GM19455 (cell line): ENCODE results near the gene DUSP16.
A peak's percentile ranks its signal among the peaks of the same experiment; 100 is the strongest.
"Not testable (repeated sequence)": the region's sequence is repeated elsewhere in the genome, so short reads cannot be mapped to it uniquely, and the experiment has no call there.

Experiments used
- ATAC-seq: cut with Tn5 transposase; IDR thresholded peaks from one replicate; pipeline ENCODE4 v1.9.1; 2021; ENCODE audit not compliant: unreplicated experiment

Gene DUSP16, protein sequence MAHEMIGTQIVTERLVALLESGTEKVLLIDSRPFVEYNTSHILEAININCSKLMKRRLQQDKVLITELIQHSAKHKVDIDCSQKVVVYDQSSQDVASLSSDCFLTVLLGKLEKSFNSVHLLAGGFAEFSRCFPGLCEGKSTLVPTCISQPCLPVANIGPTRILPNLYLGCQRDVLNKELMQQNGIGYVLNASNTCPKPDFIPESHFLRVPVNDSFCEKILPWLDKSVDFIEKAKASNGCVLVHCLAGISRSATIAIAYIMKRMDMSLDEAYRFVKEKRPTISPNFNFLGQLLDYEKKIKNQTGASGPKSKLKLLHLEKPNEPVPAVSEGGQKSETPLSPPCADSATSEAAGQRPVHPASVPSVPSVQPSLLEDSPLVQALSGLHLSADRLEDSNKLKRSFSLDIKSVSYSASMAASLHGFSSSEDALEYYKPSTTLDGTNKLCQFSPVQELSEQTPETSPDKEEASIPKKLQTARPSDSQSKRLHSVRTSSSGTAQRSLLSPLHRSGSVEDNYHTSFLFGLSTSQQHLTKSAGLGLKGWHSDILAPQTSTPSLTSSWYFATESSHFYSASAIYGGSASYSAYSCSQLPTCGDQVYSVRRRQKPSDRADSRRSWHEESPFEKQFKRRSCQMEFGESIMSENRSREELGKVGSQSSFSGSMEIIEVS

DNA sequence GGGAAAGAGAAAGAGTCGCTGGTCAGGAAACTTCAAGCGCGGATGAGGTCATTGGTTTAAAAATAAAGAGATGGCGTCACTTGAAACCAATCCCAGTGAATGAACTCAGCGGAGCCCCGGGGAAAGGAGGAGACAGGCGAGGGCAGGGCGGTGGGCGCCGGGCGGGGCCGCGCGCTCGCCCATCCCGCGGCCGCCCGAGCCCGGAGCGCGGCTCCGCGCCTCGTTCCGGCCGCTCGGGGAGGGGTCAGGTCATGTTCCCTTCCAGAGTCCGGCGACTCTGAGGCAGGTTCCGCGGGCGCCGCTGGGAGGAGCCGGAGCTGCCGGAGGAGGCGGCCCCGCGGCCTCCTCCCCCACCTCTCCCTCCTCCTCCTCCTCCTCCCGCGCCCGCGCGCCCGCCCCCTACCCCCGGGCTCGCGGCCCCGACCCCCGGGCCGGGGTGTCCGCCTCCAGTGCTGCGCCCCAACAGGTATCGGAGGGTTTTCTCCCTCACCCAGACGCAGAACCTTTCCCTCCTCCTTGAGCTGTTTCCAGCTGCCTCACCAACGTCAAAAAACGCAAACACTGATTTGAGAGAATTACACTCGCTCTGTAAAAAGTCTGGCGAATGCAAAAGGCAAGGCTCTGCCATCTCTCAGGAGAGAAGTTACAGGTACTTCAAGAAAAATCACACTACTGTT is at the start of gene DUSP16:
Gene DUSP16 (minus strand): TSS at position 279 of the 677 bp plus-strand sequence. CDS start 41,765 bp downstream, outside the sequence.
- peak; percentile 70 for ATAC-seq

DNA sequence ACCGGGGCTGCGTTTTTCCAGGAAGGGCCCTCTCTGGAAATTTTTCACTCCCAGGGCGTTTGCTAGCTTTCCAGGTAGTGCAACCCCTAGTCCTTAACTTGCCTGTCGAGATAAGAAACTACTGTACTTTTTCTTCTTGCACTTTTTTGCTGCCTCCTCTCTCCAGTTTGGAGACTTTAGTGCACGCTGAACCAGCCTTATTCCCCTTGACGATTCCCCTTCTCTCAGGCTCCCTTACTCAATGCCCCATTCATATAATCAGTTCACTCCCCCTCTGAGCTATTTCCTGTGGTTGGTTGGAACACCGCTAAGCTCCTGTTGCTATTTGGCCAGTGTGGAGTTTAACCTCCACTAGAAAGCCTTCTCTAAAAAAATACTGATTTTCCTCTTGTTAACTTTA is 49.7 kb upstream of the DUSP16 start:
- ATAC-seq = no peak

DNA sequence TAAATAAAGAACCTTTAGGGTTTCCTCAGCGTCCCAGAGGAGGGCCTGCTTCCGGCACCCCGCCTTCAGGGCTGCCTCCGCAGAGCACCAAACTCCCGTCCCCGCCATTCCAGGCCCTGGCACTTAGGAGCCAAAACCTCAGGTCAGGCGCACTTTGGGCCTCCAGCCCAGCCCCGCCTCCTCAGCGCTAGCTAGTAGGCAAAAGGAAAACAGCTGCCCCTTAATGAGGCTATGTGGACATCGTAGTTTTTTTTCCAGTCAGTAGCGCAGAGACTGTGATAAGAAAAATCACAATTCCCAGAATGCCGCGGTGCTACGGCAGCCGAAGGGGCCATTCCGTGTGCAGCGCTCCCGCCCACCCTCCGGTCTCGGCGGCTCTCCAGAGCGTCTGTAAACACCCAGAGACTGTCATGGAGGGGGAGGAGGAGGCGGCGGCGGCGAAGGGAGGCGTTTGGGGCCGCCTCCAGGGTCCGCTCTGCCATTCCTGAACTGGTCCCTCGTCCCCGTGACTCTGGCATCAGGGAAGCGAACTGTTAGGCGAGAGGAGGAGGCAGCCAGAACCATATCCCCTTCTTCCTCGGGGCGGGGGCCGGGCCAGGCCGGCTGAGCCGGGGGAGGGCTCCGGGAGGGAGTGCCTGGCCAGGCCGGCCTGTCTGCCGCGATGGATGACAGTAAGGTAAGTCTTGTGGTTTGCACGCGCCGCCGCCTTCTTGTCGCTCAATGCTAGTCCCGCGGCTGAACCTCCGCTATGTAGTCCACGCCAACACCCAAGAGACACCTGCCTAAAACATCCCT is 49.0 kb upstream of the DUSP16 start, which contains the start of gene CREBL2:
Gene CREBL2 (plus strand): TSS at position 365 of the 795 bp plus-strand sequence. CDS start 297 bp downstream, at position 662.
- peak; percentile 86 for ATAC-seq

DNA sequence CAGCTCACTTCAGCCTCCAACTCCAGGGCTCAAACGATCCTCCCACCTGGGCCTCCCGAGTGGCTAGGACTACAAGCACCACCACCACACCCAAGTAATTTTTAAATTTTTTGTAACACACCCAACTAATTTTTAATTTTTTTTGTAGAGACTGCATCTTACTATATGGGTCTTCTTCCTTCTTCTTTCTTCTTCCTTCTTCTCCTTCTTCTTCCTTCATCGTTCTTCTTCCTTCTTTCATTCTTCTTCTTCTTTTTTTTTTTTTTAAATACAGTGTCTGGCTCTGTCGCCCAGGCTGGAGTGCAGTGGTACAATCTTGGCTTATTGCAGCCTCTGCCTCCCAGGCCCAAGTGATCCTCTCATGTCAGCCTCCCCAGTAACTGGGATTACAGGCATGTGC is 48.0 kb upstream of the DUSP16 start:
- ATAC-seq = no peak

DNA sequence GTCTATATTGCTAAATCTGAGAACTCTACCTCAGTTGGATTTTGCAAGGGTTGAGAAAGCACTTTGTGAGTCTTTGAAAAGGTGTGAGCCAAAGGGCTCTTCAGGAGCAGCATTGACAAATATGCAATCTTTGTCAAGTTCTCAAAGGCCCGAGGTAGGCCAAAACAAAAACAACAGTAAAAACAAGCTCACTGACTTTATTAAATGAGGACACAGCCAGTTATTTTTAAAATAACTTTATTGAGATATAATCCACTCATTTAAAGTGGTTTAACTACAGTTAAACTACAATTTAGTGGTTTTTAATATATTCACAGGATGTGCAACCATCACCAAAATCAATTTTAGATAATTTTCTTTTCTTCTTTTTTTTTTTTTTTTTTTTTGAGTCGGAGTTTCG is 47.0 kb upstream of the DUSP16 start:
- ATAC-seq = no peak

DNA sequence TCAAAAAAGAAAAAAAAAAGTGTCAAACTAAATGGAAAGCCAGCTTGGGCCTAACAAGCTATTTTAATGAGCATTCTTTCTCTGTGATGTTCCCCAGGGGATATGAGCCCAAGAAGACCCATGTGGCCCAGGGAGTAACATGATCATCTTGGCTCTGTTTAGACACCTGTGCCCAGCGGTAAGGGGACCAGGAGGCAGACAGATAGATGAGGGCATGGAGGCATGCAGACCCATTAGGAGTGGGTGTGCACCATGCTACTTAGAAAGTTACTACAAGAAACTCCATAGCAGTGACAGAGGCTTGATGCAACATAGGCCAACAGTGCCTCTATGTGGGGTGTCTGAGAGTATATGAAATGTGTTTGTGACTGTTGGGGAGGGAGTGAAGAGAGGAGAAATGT is 45.9 kb upstream of the DUSP16 start:
- ATAC-seq = no peak

DNA sequence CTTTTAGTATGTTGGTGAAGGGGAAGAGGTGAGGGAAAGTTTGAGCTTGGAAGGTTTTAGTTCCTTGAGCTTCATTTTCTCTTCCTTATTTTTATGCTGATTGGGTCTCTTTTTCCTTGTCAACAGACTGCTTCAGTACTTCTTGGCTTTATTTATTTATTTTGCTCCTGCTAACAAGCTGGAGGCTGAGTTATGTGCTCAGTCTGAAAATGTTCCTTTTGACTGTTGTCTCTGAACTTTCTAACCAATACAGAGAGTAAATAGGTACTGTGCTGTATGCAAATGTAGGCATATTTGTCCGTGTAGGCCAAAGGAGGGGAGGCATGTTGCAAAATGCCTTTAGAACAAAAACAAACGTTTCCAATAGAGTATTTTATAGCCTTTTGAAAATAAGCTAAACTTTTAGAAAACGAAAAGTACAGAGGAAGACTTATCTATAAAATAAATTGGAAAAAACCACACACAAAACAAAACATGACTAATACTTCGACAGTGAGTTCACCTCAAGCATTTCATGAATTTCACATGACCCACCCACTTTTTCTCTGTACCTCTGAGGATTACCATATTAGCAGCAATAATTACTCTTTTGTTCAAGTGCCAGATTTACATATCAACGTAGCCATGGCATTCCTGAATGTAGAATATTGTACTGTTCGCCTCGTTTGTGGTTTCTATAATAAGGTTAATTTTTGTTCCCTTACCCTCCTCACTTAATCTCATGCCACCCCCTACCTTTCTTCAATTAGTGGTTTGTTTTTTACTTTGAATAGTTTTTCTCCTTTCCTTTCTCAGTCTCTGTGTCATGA is 44.3 kb upstream of the DUSP16 start:
- peak; percentile 47 for ATAC-seq

DNA sequence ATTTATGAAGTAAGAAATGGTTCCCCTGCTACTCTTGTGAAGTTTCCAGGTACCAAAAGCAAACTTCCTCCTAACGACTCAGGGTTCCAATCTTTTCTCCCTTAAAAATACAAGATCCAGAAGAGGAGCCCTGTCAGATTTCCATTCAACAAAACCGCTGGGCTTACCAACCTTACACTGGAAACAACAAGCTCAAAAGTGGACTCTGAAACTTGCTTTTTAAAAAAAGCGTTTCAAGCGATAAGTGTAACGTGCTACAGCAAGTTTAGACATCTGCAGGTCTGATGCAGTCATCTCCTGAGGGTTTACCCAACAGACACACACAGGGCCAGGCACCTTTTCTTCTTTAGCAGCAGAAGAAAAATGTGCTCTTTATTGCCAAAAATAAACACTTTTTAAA is 42.1 kb upstream of the DUSP16 start:
- no peak for ATAC-seq

DNA sequence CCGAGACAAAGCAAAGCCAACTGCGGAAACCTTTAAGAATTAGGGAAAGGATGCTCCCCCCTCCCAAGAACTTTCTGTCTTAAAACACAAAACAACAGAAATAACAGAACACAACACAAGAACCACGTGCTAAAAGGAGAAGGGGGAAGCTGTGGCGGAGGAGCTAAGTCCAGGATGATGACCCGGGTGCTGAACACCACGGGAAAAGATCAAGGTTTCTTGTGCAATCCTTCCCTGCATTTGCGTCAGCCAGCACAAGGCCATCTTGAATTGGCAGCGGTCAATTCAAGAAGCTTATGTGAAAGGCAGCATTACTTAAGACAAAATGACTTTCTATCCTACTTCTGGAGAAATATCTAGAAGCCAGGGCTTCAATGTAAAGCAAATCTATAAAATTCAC is 38.0 kb upstream of the DUSP16 start:
- ATAC-seq = no peak

DNA sequence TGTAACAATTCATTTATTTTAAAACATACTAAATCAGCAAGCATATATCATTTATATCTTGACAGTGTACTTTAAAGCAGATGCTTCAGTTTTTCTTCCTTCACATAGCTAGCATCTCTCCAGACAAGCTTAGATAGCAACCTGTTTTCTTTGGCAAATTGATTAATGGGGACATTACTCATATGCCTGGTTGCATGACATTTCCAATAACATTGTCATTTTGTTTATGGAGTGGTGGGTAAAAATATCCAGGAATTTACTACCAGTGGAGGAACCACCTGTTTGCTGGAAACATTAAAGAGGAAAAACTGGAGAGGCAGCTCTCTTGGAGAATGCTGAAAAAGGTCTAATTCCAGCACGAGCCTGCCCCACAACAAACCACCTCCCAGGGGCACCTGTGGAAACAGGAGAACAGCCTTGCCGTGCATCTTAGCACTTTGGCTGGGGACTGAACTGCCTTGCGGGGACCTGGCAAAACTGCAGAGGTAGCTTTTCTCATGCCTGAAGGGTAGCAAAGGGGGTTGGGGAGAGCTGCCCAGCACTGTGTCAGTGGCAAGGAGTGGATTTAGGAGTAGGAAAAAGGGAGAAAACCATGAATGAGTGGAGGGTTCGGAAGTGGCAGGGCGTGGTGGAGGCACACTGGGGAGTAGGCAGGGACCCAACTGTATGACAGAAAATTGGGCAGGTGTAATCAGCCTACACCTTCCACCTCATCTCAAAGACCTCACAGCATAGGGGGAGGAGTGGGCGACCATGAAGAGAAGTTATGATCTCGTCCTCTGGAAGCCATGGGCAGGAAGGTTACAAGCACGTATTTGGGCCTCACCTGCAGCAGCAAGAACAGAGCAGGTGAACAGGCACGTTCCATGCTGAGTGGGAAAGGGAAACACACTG is 37.3 kb upstream of the DUSP16 start:
- no peak for ATAC-seq

DNA sequence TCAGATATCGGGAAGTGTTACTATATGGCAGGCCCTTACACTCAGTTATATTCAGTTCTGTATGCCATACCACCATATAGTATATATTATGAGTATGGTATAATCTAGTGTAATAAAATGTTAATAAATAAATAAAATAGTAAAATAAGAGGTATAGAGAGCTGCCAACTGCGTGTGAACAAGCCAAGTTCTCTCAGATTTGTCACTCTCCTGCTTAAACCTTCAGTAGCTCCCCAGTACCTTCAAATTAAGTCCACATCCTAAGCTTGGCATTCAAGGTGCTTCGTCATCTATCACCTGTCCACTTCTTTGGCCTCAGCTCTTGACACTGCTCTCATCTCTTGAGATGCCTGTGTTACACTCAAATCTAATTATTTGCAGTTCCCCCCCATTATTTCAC is 36.2 kb upstream of the DUSP16 start:
- ATAC-seq = no peak

DNA sequence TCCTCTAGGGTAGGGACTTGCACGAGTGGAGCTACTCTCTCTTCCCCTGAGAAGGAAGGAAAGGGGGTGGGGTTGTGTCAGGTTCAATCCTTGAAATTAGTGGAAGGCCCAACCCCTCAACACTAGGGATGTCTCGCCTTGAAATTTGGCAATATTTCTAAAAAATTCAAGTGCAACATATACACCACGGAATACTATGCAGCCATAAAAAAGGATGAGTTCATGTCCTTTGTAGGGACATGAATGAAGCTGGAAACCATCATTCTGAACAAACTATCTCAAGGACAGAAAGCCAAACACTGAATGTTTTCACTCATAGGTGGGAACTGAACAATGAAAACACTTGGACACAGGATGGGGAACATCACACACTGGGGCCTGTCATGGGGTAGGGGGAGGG is 33.9 kb upstream of the DUSP16 start:
- not testable (repeated sequence) for ATAC-seq

DNA sequence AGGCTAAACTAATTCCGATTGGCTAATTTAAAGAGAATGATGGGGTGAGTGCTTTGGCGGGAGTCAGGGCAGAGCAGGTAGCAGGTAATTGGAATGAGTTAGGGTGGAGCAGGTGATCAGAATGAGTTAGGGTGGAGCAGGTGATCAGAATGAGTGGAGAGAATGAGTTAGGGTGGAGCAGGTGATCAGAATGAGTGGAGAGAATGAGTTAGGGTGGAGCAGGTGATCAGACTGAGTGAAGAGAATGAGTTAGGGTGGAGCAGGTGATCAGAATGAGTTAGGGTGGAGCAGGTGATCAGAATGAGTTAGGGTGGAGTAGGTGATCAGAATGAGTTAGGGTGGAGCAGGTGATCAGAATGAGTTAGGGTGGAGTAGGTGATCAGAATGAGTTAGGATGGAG is 33.3 kb upstream of the DUSP16 start:
- ATAC-seq = not testable (repeated sequence)

DNA sequence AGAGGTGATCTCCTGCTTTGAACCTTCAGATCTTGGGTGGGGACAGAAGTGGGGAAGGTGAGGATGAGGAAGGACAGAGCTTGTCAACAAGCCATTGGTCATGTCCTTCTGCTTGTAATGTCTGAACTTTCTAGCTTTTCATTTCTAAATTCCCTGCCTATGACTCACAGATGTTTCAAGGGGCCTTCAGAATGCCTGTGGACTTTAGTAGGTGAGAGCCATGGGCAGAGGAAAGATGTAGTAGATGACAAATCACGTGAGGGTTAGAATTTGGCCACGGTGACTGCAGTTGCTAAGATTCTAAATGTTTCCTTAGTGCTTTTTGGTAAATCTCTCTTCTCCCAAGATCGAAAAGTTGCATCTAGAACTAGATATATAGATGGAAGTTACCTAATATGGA is 30.3 kb upstream of the DUSP16 start:
- ATAC-seq = no peak

DNA sequence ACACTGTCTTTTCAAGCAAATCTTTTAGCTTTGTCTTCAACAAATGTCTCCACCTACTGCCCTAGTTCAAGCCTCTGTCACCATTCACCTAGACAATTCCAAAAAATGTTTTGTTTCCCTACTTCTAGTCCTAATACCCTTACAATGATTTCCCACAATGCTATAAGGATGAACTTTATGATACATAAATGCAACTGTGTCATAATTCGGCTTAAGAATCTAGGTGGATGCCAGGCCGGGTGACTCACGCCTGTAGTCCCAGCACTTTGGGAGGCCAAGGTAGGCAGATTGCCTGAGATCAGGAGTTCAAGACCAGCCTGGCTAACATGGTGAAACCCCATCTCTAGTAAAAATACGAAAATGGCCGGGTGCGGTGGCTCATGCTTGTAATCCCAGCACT is 28.3 kb upstream of the DUSP16 start:
- no peak for ATAC-seq

DNA sequence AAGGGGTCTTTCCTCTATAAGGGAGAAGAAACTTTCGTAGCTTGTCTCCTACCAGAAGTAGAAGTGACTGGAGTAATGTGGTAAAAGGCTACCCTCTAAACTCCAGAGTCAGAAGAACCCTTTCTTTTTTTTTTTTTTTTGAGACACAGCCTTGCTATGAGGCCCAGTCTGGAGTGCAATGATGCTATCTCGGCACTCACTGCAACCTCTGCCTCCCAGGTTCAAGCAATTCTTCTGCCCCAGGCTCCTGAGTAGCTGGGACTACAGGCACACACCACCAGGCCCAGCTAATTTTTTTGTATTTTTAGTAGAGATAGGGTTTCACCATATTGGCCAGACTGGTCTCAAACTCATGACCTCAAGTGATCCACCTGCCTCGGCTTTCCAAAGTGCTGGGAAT is 25.8 kb upstream of the DUSP16 start:
- ATAC-seq = not testable (repeated sequence)

DNA sequence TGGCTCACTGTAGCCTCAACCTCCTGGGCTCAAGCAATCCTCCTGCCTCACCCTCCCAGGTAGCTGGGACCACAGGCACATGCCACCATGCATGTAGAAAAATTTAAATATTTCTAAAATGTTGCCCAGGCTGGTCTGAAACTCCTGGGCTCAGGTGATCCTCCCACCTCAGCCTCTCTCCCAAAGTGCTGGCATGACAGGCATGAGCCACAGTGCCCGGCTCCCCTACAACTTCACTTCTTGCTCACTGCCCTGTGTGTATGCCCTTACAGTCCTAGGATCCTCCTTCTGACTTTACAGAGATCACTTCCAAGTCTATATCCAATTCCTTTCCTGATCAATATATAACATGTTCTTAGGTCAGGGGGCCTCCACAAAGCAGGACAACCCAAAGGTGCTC is 25.2 kb upstream of the DUSP16 start:
- no peak for ATAC-seq

DNA sequence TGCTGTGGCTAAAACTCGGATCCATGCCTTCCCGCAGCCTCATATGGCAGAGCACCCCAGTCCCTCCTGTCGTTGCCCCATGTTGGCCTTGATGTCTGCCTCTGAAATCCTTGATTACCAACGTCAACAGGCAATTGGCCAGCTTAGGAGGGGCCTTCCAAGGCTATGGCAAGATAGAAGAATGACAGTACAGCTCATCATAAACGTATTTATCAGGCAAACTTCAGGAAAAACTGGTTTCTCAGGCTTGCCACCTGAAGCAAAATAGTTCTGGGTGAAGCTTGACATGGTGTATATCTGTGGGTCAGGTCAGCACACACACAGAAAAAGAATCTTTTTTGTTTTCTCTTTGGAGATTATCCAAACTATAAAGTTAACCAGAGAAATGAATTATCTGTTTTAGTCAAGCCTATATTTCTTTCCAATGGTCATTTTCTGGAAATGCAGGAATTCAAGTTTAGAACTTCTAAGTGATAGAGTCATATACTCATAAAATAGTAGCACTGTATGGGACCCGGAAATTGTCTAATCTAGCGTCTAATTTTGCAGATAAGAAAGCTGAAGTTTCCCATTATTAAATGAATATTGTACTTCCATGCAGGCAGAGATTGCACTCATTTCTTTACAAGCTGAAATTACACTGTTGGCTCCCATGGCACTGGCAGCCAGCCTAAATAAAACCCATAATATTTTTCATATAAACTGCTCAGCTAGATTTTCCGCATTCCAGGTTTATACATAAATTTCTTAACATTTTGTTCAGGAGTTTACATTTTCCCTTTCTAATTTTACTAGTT is 24.4 kb upstream of the DUSP16 start:
- ATAC-seq = no peak
